Endothelial cell of umbilical vein (primary cell): ENCODE measurements around the gene TGFBR3. TPM values are rescaled to one million over a fixed set of nuclear protein-coding genes. Genes with fewer than 3 reads are reported as not detected.

ENCODE experiments used
- BruUV-seq: library from RNA; stranded (reverse); fragments of 400-500 nt; replicated peaks from 2 replicates; lab custom pipeline; 2021; lab: Mats Ljungman, UMichigan
- CTCF ChIA-PET: fragments of 300-600, 350-600 bp; sonication (Branson Sonifier 250); formaldehyde crosslinking; loops from one replicate; lab custom pipeline; 2021; ENCODE audit warnings: antibody characterized with exemption, inconsistent platforms; lab: Charles Lee
- POLR2A ChIA-PET: fragments of 300-600, 350-600 bp; sonication (Branson Sonifier 250); formaldehyde crosslinking; loops from one replicate; lab custom pipeline; 2021; ENCODE audit warnings: antibody characterized with exemption, inconsistent platforms; lab: Charles Lee
- DNase-seq: peaks from one replicate; pipeline ENCODE4 v3.0.0-alpha.2; 2011; ENCODE audit warnings: low read depth, low spot score
- FAIRE-seq: peaks from 2 replicates; lab custom pipeline; 2011; peaks lifted over from hg19 to GRCh38; lab: Jason Lieb, UNC
- H2AFZ ChIP-seq: 2 replicates; pipeline ENCODE4 v1.6.0; 2012; ENCODE audit warnings: low read depth, low read length, control low read depth, inconsistent platforms
- H3K27ac ChIP-seq: 2 replicates; pipeline ENCODE4 v1.5.1; 2011; ENCODE audit warnings: low read depth, mild to moderate bottlenecking, control low read depth, low read length, moderate library complexity; ENCODE audit not compliant: insufficient read depth
- H3K27me3 ChIP-seq, 2 experiments: 2 replicates each; pipeline versions ENCODE4 v1.6.0 to v1.6.1; 2011; ENCODE audit warnings: low read length in 2 of 2, mixed read lengths in 1 of 2; ENCODE audit not compliant: control insufficient read depth in 2 of 2, insufficient read depth in 2 of 2
- H3K36me3 ChIP-seq, 2 experiments: 2 replicates in 1 of 2; 3 replicates in 1 of 2; pipeline ENCODE4 v1.5.1; 2011; ENCODE audit warnings: low read length in 2 of 2, mild to moderate bottlenecking in 1 of 2, moderate library complexity in 1 of 2; ENCODE audit not compliant: control insufficient read depth in 2 of 2, insufficient read depth in 2 of 2; ENCODE audit errors: extremely low read depth in 1 of 2
- H3K4me1 ChIP-seq: 3 replicates; pipeline ENCODE4 v1.5.1; 2011; ENCODE audit warnings: mild to moderate bottlenecking, low read length; ENCODE audit not compliant: control insufficient read depth, insufficient read depth; ENCODE audit errors: extremely low read depth
- H3K4me2 ChIP-seq: 2 replicates; pipeline ENCODE4 v1.6.1; 2011; ENCODE audit warnings: low read length, control low read depth, mixed read lengths; ENCODE audit not compliant: insufficient read depth
- H3K4me3 ChIP-seq, 3 experiments: fragments of 200-600 bp in 1 of 3; sonication (generic), shearing (Covaris generic) in 1 of 3; replicated peaks in 1 of 3; 2 replicates each; pipeline ENCODE4 v1.5.1; 2011 to 2016; ENCODE audit warnings: control low read depth in 3 of 3, low read length in 3 of 3, mild to moderate bottlenecking in 2 of 3, inconsistent platforms in 1 of 3, low read depth in 1 of 3, moderate library complexity in 1 of 3; ENCODE audit not compliant: insufficient read depth in 1 of 3
- H3K79me2 ChIP-seq: 2 replicates; pipeline ENCODE4 v1.6.0; 2012; ENCODE audit warnings: low read length, inconsistent platforms; ENCODE audit not compliant: control insufficient read depth, insufficient read depth
- H3K9ac ChIP-seq: replicated peaks from 2 replicates; pipeline ENCODE3; 2011; ENCODE audit warnings: low read length, control low read depth; ENCODE audit not compliant: insufficient read depth; ENCODE audit errors: extremely low read depth
- H3K9me1 ChIP-seq: replicated peaks from 3 replicates; pipeline ENCODE4 v1.6.0; 2011; ENCODE audit warnings: mild to moderate bottlenecking, low read length; ENCODE audit not compliant: control insufficient read depth, insufficient read depth; ENCODE audit errors: extremely low read depth
- H3K9me3 ChIP-seq: replicated peaks from 2 replicates; pipeline ENCODE4 v1.5.1; 2012; ENCODE audit warnings: low read length, inconsistent platforms; ENCODE audit not compliant: control insufficient read depth, insufficient read depth
- H4K20me1 ChIP-seq: replicated peaks from 2 replicates; pipeline ENCODE3; 2011; ENCODE audit warnings: mild to moderate bottlenecking, low read length; ENCODE audit not compliant: control insufficient read depth, insufficient read depth; ENCODE audit errors: extremely low read depth
- EZH2 ChIP-seq: IDR thresholded peaks from 2 replicates; pipeline ENCODE4 v1.6.1; 2012; ENCODE audit warnings: borderline replicate concordance, low read depth, mild to moderate bottlenecking, moderate library complexity, low read length, inconsistent platforms; ENCODE audit not compliant: severe bottlenecking
- FOS ChIP-seq: IDR thresholded peaks from 2 replicates; pipeline ENCODE4 v1.6.1; 2011; ENCODE audit warnings: mild to moderate bottlenecking, low read length, moderate library complexity, borderline replicate concordance; ENCODE audit not compliant: insufficient read depth
- GATA2 ChIP-seq: IDR thresholded peaks from 2 replicates; pipeline ENCODE4 v1.7.0; 2011; ENCODE audit warnings: low read depth, mild to moderate bottlenecking, moderate library complexity, mixed read lengths, low read length; ENCODE audit not compliant: insufficient read length, insufficient read depth
- JUN ChIP-seq: IDR thresholded peaks from 2 replicates; pipeline ENCODE4 v1.6.1; 2011; ENCODE audit warnings: borderline replicate concordance, low read depth; ENCODE audit not compliant: insufficient read length, insufficient read depth
- MAX ChIP-seq: IDR thresholded peaks from 2 replicates; pipeline ENCODE4 v1.6.1; 2011; ENCODE audit not compliant: insufficient read depth, insufficient read length
- MYC ChIP-seq: IDR thresholded peaks from one replicate; pipeline ENCODE4 v1.6.1; 2011; ENCODE audit warnings: mild to moderate bottlenecking, low read depth, low read length
- POLR2A ChIP-seq: IDR thresholded peaks from 2 replicates; pipeline ENCODE4 v1.6.1; 2012; ENCODE audit warnings: low read depth, mild to moderate bottlenecking, control low read depth, low read length
- POLR2AphosphoS5 ChIP-seq: IDR thresholded peaks from 2 replicates; pipeline ENCODE4 v1.6.1; 2012; ENCODE audit warnings: low read depth, mild to moderate bottlenecking, control low read depth, low read length, moderate library complexity; ENCODE audit not compliant: insufficient read depth
- dilution Hi-C: fragments of 300-500 bp; cut with MboI; formaldehyde crosslinking; loops from one replicate; pipeline ENCODE4 v1.15.0; 2019; ENCODE audit warnings: low sequenced_read_pairs; ENCODE audit not compliant: extremely low pct_ligation_motif_present
- intact Hi-C: fragments of 100-400 bp; cut with micrococcal nuclease; formaldehyde crosslinking; loops from one replicate; pipeline ENCODE4 v1.10.0; 2022
- polyA plus RNA-seq, 4 experiments: library from polyadenylated mRNA; depleted of rRNA in 3 of 4; stranded (reverse) in 3 of 4; unstranded in 1 of 4; fragments of >200 nt; gene quantifications; 2 replicates each; pipeline versions ENCODE4 v1.2.1 to v1.2.3, GENCODE V29; 2011 to 2012; ENCODE audit warnings: missing spikeins in 1 of 4
- total RNA-seq: library from RNA; stranded (reverse); gene quantifications from 2 replicates; pipeline ENCODE4 v1.2.3, GENCODE V29; 2021
- TF ChIP-seq, protein P1 (sequence below), 2 donors: IDR thresholded peaks; 1 replicate in 1 of 2; 2 replicates in 1 of 2; pipeline ENCODE4 v1.5.1; 2011; ENCODE audit warnings: low read length in 2 of 2, mild to moderate bottlenecking in 2 of 2, moderate library complexity in 2 of 2, control low read depth in 1 of 2, inconsistent platforms in 1 of 2, low read depth in 1 of 2; ENCODE audit not compliant: insufficient read depth in 1 of 2; ENCODE audit errors: extremely low read depth in 1 of 2

Gene TGFBR3
- total and polyA plus RNA-seq, 2 donors (not counting 3 experiments of a cell fraction or from before 2014, with no cell fraction given), result 8.0 to 13.4 TPM

- intact Hi-C loops, result no loop called here
- CTCF ChIA-PET, result interaction anchor here (1.2 kb wide), 1 partner anchor 57 kb away, joined by 4 read pairs; no protein-coding TSS in a partner anchor
- dilution Hi-C loops, result no loop called here
- Histone ChIP-seq H2AFZ (no peak overlapping the region), H3K36me3 (no peaks in the 10 kb centered on the region), H3K9me3 (no peaks in the 10 kb centered on the region), H3K27me3 (no peaks in the 10 kb centered on the region), H3K27ac (no peak overlapping the region), H4K20me1 (no peaks in the 10 kb centered on the region), H3K4me2 (no peak overlapping the region), H3K4me3 (no peak overlapping the region), H3K79me2 (no peaks in the 10 kb centered on the region), H3K9ac (no peak overlapping the region), H3K4me1 (peaks cover 4% of the 10 kb centered on the region), H3K9me1 (no peaks in the 10 kb centered on the region)
- DNase-seq (no peak), FAIRE-seq (no peak)
- TF ChIP-seq GATA2 (no peak), POLR2AphosphoS5 (no peak), FOS (no peak), MYC (no peak), POLR2A (no peak), EZH2 (no peak), JUN (no peak), MAX (no peak)
- TF ChIP-seq, protein P1, sequence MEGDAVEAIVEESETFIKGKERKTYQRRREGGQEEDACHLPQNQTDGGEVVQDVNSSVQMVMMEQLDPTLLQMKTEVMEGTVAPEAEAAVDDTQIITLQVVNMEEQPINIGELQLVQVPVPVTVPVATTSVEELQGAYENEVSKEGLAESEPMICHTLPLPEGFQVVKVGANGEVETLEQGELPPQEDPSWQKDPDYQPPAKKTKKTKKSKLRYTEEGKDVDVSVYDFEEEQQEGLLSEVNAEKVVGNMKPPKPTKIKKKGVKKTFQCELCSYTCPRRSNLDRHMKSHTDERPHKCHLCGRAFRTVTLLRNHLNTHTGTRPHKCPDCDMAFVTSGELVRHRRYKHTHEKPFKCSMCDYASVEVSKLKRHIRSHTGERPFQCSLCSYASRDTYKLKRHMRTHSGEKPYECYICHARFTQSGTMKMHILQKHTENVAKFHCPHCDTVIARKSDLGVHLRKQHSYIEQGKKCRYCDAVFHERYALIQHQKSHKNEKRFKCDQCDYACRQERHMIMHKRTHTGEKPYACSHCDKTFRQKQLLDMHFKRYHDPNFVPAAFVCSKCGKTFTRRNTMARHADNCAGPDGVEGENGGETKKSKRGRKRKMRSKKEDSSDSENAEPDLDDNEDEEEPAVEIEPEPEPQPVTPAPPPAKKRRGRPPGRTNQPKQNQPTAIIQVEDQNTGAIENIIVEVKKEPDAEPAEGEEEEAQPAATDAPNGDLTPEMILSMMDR (IDR thresholded peaks at IDR 0.05; ENCODE audit: extremely low read depth in 1 of 2, insufficient read depth in 1 of 2, low read depth in 1 of 2, low read length in 2 of 2), result no peak
- POLR2A ChIA-PET, result no interaction called here
- BruUV-seq, result no TSS peak
These were observed 59.3 kb downstream of the TGFBR3 start for GRCh38 chr1:91826649-91827048.
